OCI-M2 (cell line): ENCODE measurements around the gene PLXDC2.

Experiments used
- DNase-seq: peaks from one replicate; lab custom pipeline; 2025; ENCODE audit not compliant: unreplicated experiment; lab: John Stamatoyannopoulos, UW

Gene PLXDC2

DNA sequence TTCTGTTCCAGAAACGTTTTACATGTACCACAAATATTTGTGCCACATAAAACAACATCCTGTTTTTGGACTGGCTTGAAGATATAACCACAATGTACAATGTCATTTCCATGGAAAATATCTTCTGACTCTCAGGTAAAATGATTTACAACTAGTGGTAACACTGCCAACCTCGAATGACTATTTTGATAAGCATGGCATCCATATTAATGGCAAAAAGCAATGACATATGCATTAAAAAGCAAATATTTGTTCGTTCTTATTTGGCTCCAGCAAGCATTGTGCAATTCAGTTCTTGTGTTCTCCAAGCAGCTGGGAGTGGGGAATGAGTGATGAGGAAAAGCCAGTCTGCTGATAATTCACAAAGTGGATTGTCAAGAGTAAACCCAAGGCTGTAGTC, 289.0 kb downstream of the PLXDC2 start:
- no peak for DNase-seq

DNA sequence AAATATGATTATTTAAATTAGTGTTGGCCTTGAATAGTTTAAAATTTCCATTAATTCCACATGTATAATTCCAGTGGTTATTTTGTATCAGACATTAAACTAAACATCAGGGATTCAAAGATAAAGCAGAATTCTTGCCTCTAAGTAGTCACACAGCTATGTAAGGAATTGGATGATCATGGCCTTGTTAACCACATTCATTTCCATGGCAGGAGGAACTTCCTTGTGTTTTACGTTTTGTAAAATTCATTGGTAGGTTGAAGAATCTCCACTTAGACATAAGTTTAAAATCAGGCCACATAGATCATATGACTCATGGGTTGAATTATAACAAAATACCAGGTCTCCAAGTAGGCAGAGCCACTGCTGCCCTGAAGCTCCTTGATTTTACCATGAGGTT, 289.7 kb downstream of the PLXDC2 start:
- no peak for DNase-seq

DNA sequence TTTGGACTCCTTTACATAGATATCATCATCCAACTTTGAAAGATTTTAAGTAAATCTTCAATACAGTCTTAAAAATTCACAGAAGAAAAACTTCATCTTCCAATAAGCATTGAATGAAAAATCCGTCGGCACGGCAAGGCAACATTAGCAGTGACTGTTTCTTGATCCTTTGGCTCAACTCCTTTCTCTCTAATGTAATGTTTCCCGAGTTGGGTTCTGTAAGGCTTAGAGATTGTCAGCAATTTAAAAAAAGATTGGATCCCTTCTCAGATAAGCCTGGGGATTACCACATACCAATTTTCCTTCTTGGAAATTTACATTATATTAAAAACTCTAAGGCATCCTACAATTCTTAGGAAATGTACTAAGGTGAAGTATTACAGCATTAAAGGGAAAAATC, 291.8 kb downstream of the PLXDC2 start:
- no peak for DNase-seq

DNA sequence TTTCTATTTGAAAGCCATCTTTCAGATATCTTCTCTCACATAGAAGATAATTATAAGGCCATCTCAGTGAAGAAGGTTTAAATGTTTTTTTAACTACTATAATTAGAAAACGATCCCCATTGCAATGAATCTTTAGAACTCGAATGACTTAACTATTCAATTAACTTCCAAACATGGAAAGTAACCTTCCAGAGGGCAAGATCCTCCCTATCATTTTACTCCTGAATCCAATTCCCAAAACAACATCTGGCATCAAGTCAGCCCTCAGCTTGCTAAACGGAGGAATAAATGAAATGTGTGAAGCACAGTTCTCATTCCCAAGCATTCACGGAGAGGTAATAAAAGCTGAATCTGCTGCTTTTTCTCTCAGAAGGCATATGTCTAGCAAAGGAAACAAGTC, 293.4 kb downstream of the PLXDC2 start:
- no peak for DNase-seq

DNA sequence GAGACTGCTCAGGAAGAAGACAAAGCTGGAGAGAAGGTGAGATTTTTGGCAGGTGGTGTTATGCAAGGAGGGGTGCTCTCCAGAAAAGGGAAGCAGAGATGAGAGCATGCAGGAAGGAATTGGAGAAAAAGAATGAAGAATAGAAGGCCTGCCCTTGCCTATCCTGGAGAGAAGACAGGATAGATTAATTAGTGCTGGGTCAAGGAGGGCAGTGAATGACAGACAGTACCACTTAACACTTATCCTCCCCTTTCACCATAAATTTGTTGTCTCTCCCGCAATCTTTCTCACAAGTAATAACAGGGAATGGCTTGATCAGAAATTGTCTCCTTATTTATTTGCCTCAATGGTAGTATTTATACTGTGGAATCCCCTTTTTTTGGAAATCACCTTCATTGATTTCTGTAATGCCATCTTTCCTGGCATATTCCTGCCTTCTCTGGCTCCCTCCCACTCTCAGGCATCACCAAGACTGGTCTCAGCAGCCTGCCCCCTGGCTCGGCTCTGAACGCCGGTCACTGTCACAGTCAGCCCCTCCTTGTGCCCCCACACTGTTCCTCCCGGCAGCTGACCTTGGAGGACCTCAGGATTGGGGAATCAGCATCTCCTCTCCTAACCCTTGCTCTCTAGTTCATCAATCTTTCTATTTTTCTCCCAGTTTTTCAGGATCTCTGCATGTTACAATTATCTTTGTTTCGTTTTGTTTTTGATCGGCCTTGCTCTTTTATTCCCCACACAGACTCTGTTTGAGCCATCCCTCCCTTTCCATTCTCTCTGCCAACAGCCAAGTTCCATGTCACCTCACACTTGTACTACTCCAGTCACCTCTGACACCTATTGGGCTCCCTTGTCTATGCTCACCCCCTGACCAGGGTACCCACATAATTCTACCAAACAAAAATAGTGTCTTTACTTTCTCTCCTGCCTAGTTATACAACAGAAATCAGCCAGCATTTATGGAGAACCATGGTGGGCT, 294.2 kb downstream of the PLXDC2 start:
- DNase-seq, result no peak

DNA sequence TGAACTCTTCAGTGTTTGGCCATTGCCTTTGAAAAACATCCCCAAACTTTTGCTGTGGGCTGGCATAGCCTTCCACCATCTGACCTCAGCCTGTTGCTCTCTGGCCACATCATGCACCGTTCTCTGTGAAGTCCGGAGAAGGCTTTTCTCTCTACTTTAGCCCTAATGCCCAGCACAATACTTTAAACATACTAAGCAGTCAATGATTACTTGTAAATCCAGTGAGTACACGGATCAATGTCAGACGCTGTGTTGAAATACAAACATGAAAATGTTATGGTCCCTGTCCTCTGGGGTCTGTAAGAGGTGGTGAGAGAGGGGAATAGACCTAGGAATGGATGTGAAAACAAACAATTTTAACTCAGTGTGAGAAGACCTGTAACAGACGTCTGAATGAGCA, 297.9 kb downstream of the PLXDC2 start:
- DNase-seq, result no peak

DNA sequence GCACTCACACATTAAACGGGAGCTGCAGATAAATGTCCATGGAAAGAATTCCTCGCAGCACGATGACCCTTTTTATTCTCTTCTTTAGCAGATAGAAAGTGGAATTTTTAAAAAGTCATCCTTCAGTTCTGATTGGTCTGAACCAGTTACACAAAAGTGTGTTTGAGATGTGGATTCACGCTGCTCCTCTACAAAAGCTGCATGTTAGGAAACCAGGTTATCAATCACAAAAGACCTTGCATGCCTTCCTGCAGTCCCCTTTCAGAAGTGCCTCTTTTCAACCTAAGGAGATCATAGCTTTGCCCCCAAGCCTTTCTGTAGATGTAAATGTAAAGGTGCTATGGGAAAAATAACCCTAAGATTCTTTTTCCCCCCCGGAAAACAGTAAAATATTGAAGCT, 299.7 kb downstream of the PLXDC2 start:
- no peak for DNase-seq

DNA sequence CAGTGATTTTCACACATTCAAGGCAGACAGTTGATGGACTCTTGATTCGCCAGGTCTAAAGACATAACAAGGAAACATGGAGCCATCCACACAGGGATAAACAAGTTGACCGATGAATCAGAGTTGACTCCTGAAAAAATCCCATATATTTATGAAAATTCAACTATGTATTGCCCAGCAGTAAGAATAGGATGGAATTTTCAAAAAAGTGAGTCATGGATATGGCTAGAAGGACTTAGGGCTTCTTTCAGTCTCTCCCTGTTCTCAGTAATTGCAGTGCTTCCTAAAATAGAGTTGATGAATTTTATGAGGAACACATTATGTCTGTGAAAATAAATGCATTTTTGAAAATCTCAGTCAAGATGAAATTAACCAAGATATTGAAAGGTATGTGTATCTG, 301.2 kb downstream of the PLXDC2 start:
- no peak for DNase-seq

DNA sequence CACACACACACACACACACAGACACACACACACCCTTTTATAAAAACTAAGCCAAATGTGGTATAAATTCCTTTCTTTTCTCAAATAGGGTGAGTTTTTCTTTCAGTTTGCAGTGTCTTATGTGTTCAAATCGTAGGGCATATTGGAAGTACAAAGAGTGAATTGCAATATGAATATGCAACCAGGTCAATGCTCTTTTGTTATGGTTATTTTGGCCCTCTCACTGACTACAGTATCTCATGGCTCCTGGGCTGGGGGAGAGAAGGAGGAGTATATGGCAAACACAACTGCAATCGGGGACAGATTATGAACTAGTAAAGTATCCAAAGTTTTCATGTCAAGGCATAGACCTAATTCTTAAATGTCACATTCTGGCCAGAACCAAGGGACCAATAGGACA, 301.9 kb downstream of the PLXDC2 start:
- no peak for DNase-seq

DNA sequence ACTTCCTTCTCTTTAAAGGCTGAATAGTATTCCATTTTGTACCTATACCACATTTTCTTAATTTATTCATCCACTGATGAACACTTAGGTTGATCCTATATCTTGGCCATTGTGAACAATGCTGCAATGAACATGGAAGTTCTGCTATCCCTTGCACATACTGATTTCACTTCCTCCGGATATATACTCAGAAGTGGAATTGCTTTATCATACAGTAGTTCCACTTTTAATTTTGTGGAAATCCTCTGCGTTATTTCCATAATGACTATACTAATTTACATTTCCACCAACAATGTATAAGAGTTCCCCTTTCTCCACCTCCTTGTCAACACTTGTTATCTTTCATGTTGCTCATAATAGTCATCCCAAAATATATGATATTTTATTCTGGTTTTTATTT, 312.6 kb downstream of the PLXDC2 start:
- no peak for DNase-seq

DNA sequence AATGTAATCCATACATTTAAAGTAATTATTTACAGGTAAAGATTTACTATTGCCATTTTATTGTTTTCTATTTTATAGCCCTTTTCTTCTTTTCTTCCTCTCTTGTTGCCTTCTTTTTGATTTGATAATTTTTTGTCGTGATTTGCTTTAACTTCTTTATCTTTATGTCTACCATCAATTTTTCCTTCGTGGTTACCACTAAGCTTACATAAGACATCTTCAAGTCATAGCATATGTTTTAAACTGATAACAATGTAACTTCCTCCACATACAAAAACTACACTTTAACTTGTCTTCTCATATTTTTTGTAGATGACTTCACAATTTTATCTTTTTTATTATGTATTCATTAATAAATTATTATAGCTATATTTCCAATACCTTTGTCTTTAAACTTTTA, 316.6 kb downstream of the PLXDC2 start:
- no peak for DNase-seq

DNA sequence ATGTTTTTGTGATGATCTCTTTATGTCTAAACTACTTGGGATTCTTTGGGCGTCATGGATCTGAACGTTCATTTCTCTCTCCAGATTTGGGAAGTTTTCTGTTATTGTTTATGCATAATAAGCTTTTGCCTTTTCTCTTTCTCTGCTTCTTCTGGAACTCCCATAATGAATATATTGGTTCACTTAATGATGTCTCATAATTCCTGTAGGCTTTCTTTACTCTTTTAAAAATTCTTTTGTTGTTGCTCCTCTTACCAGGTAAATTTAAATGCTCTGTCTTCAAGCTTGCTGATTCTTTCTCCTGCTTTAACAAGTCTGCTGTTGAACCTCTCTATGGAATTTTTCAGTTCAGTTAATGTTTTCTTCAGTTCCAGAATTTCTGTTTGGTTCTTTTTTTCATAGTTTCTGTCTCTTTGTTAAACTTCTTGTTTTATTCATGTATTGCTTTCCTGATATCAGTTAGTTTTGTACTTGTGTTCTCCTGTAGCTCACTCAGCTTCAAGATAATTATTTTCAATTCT, 317.5 kb downstream of the PLXDC2 start:
- no peak for DNase-seq

DNA sequence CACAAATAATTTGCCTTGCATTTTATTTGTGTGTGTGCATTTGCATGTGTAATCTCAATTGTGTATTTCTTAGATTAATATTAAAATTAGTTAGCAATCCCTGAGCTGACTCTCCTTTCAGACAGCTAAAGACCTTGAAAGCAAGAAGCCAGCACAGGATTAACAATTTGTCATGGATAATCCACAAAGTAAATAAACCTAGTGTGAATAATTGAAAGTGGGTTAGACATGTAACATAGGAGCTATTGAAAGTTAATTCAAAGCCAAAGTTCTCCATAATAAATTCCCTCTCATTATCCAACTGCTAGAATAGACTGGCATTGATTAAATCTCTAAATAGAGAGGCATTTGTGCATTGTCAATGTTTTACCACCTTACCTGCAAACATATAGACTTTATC, 326.1 kb downstream of the PLXDC2 start:
- no peak for DNase-seq

DNA sequence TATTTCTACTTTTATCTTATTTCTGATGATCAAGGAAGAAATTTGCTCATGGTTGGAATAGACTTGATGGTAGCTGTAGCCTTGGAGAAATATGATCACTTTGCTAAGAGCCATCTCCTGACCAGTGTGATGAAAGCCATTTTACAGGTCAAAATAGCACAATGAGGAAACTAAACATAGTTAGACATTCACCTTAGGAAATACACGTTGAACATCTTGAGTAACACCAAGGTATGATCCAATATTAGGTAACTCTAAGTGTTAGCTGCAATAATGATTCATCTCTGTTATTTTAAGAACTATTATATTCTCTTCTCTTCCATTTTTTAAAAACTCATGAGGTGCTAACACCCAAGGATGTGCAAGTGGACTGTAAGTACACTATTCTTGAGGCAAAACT, 328.0 kb downstream of the PLXDC2 start:
- DNase-seq, result no peak

DNA sequence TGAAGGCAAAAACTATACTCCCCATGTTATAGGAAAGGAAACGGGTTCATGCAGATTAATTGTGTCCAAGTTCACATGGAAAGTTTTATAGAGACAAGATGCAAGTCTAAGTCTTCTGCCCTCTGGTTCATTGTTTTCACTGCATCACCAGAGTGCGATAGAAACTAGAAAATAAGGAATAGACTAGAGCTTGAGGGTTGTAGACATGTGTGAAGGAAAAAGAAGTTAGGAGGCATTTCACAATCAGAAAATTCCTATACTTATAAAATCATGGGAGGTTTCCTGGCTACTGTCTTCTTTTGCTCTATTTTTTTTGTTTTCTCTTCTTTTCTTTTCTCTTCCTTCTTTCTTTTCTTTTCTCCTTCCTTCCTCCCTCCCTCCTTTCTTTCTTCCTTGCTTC, 329.8 kb downstream of the PLXDC2 start:
- no peak for DNase-seq

DNA sequence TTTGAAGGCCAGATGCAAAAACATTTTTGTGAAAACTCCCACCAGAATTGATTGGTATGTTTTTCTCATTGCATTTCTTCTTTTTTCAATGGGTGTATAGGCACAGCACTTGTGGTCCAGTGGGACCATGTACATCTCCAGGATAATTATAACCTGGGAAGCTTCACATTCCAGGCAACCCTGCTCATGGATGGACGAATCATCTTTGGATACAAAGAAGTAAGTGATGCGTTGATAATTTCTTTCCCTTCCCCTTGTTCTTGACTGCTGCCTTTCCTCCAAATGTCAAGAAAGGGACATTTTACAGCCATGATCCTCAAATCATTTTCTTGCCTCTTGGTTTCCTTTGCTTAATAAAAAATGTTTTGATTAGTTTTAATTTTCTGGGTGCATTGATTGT, 331.5 kb downstream of the PLXDC2 start:
- no peak for DNase-seq

DNA sequence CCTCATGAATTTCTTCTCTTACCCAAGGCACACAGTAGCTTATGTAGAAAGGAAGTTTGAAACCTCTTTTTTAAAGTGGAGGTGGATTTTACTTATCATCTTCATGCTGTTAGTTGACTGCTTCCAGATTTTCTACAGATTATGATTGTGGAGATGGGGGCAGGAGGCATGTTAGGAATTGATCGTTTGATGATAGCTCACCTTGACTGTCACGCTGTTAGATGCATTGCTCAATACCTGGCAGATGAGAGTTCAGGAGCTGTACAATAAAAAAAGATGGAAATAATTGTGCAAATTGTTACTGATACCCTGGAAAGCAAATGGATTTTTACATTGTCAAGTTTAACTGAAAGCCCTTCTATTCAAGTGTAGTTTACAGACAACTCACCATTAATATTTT, 340.3 kb downstream of the PLXDC2 start:
- DNase-seq, result no peak

DNA sequence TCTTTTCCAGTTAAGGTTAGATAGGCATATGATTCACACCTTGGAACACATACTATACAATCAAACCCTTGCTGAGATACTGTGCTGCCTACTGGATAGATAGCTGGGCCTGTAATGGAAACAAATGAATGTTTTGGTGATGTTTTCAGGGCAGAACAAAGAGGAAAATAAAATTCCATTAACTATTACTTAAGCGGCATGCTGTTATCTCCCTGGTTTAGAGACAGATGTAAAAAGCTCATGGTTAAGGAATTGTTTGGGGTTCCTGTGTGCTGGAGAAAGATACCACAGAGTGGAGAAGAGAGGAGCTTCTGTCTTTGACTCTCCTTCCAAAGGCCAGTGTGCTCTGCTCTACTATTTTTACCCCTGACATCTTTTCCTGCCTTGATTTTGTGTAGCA, 341.1 kb downstream of the PLXDC2 start:
- DNase-seq, result no peak

DNA sequence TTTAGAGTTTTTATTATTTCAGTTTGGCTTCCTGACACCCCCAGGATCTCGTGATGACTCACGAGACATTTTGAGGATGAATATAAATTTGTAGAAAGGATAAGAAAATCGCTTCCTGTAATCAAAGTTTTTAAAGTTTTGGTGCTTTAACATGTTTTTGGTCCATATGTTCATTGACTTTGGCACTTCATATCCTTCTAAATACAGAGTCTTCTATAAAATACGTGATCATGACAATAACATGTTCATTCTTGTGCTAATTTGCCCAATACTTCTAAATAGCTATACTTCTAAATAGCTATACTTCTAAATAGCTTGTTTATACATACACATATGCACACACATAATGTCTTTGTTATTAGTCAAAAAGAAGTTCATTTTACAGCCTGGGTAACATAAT, 341.9 kb downstream of the PLXDC2 start:
- no peak for DNase-seq

DNA sequence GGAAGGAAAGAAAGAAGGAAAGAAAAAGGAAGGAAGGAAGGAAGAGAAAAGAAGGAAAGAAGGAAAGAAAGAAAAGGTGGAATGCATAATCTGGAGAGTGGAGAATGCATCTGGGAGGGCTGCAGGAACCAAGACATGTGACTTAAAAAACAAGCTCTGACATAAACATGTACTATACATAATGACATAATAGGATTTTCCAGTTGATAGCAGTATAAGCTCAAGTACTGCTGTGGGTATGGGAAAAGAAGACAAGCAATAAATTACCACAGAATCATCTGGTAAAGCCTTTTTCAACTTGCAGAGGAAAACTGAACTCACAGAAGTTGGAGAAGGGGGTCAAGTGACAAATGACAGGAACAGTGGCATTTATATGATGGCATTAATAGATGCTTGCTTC, 345.9 kb downstream of the PLXDC2 start:
- no peak for DNase-seq

DNA sequence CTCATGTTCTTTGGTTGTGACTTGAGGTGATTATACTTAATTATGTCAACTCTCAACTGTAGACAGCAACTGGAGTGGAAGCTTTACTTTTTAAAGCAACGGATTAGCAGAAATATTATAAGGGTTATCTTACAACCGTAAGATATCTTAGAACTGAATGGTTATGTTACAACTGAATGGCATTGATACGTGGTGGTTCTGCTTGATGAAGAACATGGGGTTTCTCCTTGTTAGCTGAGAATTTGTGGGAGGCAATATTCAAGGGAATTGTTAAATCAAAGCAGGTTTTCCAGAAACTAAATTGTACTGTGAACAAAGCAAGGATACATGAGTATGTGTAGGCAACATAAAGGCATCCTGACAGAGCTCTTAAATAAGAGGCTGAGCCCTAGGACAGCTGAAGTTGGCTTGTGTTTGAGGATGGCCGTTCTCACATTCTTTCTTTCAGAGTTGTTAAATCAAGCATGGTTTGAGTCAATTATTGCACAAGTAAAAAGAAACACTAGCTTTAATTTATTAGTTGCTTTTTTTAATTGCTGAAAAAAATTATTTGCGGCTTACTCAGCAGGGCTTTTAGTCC, 350.0 kb downstream of the PLXDC2 start:
- DNase-seq, result no peak

DNA sequence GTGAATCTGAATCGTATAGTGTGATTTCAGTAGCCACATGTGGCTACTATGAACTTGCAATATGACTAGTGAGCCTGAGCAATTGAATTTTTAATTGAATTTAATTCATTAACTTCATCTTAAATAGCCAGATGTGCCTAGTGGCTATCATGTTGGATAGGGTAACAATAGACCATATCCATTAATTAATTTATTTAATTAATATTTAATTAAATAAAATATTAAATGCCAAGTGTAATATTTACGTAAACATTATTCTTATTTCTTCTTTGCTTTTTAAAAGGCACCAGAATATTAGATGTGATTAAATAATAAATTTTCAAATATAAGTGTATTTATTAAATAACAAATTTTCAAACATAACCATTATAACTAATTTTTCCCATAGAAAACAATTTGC, 354.4 kb downstream of the PLXDC2 start:
- DNase-seq, result no peak
